HG03575 (cell line): ENCODE results near the gene EPAS1.

Experiments
- ATAC-seq: cut with Tn5 transposase; IDR thresholded peaks from one replicate; pipeline ENCODE4 v1.9.1; 2021; ENCODE audit not compliant: unreplicated experiment, insufficient number of reproducible peaks, low FRiP score; ENCODE audit errors: extremely low read depth

The EPAS1 gene

DNA sequence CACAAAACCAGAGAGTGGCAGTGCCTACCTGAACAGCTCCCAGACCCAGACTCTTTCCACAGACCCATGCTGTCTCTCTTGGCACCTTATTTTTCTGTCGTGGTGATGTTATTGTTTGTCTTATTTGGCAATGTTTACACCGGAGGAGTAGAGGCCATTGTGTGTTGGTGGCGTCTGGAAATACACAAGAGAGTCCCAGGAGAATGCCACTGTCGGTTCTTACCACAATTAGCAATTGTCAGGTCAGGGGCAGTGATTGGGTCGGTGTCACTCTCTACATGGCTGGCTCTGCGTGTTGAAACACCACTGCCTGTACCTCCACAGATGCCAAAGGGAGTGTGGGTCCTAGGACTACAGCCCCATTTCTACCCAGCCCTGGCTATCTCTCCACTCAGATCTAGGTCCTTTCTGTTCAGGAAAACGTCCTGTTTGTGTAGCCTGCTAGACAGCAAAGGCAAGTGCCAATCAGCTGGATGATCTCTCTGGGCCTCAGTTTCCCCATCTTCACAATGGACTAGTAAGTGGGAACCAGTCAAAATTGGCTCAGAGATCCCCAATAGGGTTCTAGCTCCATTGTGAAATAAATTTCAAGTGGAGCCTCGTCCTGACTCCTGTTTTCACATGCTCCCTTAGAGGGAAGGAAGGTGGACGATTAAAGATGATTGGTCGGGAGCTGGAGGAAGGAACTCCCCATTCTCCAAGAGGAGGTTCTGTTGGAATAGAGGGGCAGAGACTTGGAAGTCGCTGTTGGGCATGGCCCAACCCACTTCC is 17.0 kb downstream of the EPAS1 start:
- no peak for ATAC-seq

DNA sequence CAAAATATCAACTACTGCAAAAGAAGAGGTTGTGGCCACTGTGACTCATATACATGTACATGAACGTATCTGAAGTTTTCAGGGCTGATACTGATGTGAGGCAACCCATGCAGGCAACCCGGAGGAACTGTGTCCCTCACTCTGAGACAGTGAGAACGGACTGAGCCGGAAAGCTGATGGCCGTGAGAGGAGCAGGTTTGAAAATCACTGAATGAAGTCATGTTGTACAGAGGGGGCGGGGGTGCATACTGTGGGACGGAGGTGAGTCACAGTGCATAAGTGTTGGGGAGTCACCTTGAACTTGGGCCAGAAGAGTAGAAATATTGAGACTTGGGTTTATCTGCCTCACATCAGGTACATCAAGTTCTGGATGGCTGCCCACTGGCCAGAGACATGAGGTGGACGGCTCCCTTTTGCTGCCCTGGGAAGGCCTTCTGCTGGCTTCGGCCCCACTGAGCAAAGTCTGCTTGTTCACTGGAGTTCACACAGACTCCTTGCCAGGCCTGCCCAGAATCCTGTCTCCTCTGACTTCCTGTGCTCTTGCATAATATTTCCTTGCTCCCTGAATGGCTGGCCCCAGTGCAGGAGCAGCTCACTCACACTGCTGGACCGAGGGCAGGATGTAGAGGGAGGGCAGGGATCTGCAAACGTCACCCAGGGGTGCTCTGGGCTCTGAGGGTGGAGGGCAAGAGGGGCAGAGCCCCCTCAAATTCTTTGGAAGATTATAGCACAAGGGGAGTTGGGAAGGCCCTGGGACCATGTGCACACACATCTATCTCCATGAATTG is 18.1 kb downstream of the EPAS1 start:
- no peak for ATAC-seq

DNA sequence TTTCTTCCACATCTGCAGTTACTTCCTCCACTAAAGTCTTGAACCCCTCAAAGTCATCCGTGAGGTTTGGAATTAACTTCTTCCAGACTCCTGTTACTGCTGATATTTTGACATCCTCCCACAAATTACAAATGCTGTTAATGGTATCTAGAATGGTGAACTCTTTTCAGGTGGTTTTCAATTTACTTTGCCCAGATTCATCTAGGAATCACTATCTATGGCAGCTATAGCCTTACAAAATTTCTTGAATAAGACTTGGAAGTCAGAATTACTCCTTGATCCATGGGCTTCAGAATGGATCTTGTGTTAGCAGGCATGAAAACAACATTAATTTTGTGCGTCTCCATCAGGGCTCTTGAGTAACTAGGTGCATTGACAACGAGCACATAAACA is 19.9 kb downstream of the EPAS1 start:
- no peak for ATAC-seq

DNA sequence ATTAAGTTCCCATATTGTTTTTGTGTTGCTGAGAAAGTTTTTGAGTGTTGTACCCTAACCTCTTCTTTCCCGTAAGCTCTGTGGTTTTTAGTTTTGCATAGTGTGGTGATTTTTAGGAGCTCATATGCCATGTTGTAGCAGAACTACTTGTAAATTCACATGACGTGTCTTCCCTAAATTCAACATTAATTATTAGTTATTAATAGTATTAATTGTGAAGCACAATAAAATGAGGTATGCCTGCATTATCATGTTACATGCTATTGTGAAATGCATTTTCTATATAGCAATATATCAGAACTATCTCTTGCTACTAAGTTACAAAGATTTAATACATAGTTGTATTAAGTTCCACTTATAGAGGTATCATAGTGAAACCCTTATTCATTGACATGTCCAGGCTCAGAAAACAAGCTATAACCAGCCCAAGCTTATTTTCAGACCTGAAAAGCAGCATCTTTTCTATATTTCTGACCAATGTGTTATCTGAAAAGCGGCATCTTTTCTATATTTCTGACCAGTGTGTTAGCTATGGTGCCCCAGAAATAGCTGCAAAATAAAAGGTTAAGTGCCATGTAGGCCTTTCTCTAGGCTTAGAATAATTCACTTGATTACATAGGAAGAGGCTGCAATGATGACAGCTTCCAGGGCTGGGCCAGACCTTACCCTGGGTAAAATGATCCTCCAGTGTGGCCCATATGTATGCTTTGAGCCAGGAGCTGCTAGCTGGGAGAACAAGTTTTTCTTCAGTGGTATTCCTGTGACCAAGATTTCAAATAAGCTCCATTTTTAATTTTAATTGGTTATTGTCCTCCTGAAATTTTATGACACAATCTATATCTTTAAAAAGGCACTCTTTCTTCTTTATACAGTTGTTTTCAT is 21.6 kb downstream of the EPAS1 start:
- ATAC-seq: no peak

DNA sequence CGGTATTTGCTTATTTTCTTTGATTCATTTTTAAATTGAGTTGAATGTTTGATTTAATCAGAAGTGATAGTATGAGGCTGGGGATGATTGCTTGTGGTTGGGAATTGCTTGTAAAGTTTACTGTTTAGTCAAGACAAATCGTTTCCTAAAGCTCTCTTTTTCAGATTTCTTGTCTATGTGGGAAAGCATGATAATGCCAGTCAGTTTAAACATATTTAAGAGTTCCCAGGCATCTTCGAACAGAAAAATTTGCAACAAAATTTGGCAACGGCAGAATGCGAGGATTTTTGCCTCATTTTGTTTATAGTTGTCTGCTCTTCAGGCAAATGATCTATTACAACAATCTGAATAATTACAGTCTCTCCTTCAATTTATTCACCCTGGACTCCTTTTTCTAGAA is 22.5 kb downstream of the EPAS1 start:
- ATAC-seq: no peak

DNA sequence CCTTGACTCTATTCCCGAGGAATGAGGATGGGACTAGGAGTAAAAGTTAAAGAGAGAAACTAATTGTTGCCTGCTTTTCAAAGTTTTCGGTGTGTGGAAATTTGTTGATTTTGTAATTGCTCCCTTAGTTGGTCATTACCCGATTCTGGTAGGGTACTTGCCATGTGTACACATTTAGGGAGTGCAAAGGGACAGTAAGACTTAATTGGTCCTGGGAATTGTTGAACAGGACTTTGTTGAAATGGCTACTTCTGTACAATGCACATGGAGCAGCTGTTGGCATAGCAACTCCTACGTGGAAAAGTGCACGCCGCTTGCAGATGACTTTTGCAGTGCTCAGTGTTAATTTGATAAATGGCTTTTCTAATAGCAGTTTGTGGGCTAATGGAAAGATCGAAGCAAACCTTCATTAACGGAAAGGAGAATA is 22.9 kb downstream of the EPAS1 start:
- no peak for ATAC-seq

DNA sequence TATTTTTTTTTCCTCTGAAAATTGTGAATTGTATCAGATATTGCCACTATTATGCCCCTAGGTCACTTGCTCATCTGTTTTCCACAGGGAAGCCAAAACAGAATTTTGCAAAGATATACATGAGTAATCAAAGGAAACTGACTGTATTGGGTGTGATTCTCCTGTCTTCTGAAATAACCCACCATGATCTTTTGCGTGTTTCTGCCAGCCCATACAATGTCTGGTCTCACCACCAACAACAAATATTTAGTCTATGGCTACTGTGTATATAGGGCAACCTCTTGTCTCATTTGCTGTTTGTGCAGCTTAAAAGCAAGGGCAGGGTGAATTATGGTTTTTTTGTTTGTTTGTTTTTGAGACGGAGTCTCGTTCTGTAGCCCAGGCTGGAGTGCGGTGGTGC is 26.5 kb downstream of the EPAS1 start:
- ATAC-seq: no peak

DNA sequence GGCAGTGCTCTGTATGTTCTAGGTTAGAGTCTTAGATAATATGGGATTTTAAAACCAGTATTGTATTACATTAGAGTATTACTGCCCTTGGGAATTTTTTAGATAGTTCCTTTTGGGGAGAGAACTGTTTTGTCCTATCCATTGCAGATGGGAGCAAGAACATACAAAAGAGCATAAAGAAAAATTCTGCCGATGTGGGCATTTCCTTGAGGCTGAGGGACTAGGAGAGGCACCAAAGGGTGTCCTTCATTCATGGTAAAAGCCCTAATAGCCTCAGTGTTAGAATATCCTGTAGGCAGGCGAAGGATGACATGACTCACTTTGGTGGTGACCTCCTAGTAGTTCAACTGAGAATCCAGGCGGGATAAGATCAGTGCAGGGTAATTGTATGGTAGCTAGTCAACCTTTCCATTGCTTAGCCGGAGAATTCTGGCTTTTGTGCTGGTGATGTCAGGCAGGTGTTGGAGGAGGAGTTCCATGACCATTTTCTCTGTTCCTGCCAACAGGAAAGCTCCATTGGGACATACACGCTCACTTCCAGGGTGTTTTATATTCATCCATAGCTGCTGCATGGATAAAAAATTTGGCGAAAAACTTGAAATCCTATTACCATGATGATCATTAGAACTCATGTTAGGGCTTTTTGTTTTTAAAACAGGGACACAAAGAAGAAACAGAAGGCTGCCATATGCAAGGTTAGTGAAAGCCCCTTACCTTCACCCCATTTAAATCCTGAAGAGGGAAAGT is 28.1 kb downstream of the EPAS1 start:
- ATAC-seq: no peak

DNA sequence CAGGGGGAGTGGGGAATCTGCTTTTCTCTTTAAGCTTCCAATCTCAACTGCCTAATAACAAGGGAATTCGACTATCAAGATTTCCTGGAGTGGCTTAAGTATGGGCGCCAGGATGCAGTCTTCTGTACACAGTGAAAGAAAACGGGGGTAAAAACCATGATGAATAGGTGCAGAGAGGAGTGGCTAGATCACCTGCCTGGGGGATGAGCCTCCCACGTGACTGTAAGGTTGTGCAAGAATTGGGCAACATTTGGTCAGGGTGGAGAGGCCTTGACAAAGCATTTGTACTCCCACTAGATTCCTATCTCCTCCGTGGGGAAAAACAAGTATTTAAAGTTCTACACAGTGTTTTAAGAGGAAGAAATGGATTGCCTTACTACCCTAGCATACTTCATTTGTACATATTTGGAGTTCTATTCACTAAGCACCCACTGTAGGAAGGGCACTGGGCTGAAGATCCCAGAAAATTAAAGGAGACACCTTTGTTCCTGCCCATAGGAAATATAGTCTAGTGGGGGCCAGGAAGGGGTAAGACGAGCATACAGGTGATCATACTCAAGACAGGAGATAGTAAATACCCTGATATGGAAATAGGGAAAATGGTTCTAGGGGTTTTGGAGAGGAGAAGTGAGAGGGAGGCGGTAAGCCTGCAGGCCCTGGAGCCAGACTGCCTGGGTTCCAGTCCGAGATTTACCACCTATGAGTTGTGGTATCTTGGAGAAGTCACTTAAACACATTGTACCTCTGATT is 29.2 kb downstream of the EPAS1 start:
- ATAC-seq: no peak

DNA sequence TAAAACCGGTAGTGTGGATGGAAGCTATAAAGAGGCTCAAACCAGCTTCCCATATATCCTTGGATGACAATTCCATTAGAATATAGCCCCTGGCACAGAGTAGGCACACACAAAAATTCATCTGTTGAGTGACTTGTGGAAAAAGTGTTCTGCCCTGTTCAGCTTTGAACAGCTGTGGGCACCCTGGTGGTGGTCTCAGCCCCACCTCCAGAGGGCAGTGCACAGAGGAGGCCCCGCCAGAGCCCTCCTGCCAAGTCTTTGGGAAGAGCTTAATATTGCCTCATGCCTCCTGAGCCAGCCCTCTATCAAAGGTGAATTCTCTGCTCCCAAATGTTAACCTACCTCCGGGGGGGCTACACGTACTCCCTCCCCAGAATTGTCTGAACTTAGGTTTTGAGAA is 30.4 kb downstream of the EPAS1 start:
- ATAC-seq: no peak

DNA sequence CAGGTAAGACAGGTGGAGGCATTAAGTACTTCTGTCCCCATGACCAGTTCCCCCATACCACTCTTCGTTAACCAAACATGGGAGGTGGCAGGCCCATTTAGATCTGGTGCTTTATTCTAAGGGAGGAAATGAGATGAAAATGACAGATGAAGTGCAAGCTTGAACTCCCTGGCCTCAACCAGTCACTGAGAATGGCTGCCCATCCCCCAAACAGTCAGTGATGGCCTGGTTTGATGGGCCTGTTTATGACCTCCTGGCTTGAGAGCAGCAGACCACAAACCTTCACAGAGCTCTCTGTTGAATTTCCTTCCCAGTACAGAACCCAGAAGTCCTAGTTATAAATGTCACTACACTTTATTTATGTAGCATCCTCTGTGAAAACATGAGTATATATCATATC is 31.1 kb downstream of the EPAS1 start:
- ATAC-seq: no peak

DNA sequence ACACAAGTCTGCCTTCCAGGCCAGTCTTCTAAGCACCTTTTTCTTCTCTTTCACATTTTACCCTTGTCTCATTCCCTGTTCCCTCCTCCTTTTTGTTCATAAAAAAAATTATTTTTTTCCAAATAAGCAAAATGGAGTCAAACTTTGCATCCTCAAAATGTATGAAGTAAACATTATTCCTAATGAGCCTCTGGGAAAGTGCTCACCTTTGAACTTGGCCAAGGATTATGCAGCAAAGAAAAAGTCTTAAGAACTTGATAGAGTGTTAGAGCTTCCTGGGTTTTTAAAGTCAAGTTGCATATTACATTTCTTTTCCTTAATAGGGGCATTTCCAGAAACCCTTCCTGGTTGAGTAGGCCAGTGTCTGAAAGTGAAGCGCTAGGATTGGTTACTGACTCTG is 31.6 kb downstream of the EPAS1 start:
- no peak for ATAC-seq

DNA sequence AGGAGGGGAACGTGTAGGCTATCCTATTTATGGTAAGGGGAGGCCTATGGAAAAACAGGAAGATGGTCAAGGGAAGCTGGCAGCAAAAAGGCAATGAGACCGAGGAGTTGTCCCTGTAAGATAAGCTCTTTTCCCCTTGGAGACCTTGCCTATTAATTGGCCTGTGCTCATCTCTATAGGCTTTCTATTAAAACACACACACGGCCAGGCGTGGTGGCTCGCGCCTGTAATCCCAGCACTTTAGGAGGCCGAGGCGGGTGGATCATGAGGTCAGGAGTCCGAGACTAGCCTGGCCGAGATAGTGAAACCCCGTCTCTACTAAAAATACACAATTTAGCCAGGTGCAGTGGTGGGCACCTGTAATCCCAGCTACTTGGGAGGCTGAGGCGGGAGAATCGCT is 32.1 kb downstream of the EPAS1 start:
- ATAC-seq: no peak

DNA sequence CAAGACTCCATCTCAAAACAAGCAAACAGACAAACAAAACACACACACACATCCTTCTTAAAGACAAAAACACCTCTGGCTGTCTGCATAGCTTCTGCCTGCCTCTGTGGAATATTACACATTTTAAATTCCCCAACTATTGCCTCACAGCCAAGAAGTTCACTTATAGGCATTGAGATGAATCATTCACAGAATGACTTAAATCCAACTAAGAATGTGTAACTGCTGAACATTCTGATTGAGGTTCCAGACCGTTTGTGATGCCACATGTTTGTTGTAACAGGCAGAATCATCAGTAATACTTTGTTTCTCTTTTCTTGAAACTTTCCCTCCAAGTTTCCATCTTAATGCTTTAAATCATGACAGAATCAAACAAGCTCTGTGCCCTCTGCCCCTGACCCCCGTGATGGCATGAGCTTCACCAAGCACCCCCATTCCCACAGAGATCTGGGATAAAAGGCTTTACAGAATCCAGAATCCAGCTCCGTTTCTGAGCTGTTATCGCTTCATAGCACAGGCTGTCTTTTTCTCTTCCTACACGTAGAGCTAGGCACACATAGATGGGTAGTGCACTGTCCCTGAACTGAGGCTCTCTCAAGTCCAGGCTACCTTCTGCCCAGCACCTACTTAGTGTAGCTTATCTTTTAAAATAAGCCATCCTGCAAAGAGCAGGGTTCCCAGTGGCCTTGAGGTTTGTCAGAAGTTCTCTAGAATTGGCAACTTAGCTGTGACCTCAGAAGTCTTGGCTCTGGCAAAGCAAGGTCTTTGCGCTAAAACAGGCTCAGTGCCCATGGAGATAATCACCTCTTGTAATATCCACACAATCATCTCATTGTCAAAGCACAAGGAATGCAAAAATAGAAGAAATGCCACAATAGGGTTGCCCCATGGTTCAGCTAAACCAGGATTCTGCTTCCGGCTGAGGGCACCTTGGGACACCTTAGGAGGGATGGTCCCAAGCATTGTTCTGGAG is 32.9 kb downstream of the EPAS1 start:
- no peak for ATAC-seq

DNA sequence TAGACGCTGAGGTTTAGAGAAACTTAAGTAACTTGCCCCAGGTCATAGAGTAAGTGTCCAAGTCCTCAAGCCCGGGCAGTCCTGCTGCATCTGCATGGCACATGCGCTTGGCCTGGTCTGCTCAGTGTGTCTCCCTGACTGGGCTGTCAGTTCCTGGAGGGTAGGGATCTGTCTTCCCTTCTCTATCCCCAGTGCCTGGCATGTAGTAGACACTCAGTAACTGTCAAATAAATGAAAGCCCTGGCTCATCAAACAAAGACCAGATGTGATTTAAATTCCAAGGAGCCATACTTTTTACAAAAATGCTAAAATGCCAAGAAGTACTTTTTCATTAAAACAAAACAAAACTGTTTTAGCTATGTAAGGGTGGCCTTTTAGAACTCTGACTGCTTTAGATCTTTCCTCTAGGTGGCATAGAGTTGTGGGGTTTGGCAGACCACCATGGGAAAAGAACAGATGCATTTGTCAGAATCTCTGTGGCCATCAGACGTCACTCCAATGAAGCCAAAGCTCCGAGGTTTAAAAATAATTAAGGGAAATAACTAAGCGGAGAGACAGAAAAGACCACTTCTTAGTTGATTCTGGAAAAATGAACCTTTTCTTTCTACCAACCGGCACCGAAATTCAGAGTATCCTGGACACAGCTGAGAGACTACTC is 34.0 kb downstream of the EPAS1 start:
- no peak for ATAC-seq

DNA sequence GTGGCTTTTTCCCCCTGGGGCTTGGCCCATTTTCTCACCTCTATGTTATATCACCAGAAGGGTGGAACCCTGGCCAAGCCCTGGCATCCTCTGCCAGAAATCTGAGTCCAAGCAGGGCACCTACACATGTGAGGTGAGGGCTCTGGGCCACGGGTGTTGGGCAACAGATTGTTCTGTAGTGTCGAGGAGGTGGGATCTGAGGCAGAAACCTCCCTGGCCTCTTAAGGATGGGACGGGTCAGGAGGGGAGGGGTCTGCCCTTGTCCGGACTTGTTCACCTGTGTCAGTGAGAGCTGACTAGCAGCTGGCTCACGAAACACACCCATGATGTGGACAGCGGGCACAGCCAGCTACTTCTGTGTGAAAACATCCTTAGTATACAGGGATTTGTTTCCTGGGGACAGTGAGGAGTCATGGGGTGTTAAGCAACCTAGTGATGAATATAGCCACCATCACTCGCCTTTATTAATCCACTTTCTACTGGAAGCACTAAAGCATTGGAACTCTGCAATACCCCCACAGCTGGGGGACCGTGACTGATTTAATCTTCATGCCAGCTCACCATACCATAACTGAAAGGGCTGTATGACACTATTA is 35.6 kb downstream of the EPAS1 start:
- ATAC-seq: no peak
